Measurements from ENCODE around the gene SLCO1A2.

DNA sequence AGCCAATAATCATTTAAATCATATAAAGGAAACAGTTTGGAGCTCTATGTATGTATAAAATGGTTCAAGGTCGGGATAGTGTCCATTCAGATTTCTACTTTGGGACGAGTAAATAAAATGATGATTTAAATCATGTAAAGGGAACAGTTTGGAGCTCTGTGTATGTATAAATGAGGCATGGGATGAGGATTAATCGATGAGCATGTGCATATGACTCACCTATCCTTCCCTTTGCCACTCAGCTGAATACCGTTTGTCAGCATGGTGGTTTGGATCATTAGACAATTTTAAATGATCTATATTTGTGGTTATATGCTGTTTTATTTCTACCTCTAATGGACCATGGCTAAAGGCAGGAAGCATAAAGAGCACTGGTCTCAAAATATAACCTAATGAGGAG lies 7.1 kb upstream of the SLCO1A2 start:
- TF ChIP-seq MAFK (IDR thresholded peaks at IDR 0.05; ENCODE audit: low read depth, low read length), result no peak
- no peak for TF ChIP-seq BHLHE40 (IDR thresholded peaks at IDR 0.05; ENCODE audit: low read depth, low read length)
- no peak for TF ChIP-seq CTCF (conservative IDR thresholded peaks at IDR 0.05; ENCODE audit: low read depth, low read length)
- TF ChIP-seq FOS (IDR thresholded peaks at IDR 0.05; ENCODE audit: low read depth, low read length), result no peak
